GM19372 (cell line): ENCODE data around the gene RPS24.
"Not testable (repeated sequence)": the region's sequence is repeated elsewhere in the genome, so short reads cannot be mapped to it uniquely, and the experiment has no call there.

Source experiments
- ATAC-seq: cut with Tn5 transposase; IDR thresholded peaks from one replicate; pipeline ENCODE4 v1.9.1; 2021; ENCODE audit warnings: mild to moderate bottlenecking, low read depth, moderate library complexity; ENCODE audit not compliant: unreplicated experiment

RPS24 gene

GRCh38 chr10:78047314-78047891 lies 13.7 kb downstream of the RPS24 start:
- peak; percentile 71 for ATAC-seq

GRCh38 chr10:78049851-78050250 lies 16.2 kb downstream of the RPS24 start:
- no peak for ATAC-seq

DNA sequence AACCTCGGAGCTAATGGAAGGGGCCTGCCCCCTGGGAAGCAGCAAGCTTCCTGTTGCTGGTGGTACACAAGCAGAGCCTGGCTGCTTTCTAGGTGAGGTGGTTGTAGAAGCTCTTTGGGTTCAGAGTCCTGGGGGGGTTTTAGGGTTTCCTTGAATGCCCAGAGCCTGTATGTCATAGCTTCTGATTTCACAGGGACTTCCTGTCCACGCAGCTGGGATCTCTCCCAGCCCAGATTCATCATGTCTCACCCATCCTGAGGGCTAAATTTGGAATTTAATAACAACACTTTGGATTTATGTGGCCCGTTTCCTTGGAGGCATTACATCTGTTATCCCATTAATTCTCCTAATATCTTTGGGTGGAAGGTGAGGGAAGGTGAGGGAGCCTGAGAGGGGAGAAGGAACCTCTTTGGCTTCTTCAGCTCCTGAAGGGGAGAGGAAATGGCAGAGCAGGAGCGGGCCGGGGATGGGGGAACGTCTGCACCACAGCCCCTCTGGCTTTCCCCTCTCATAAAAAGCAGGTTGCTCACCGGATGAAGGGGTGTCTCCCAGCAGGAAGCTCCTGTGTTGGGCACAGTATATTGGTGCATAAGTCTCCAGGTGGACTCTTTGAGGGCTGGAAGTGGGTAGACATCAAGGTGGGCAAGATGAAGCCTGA lies 19.7 kb downstream of the RPS24 start:
- ATAC-seq: no peak

DNA sequence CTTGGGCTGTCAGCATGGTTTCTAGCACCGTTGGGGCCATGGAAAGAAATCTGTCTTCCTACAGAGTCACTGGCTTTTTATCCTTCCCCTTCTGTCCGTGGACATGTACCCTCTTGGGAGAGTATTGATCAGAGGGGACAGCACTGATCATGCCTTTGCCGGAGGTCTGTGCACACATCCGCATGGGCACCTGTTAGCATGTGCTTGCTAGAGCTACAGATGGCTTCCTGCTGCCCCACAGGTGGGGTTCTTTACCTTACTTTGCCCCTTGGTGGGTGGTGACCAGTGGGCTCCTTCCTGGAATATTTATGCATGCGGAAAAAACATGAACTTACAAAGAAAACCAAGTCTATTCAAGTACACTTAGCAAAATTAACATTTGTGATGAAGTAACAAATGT lies 24.9 kb downstream of the RPS24 start:
- ATAC-seq: no peak

DNA sequence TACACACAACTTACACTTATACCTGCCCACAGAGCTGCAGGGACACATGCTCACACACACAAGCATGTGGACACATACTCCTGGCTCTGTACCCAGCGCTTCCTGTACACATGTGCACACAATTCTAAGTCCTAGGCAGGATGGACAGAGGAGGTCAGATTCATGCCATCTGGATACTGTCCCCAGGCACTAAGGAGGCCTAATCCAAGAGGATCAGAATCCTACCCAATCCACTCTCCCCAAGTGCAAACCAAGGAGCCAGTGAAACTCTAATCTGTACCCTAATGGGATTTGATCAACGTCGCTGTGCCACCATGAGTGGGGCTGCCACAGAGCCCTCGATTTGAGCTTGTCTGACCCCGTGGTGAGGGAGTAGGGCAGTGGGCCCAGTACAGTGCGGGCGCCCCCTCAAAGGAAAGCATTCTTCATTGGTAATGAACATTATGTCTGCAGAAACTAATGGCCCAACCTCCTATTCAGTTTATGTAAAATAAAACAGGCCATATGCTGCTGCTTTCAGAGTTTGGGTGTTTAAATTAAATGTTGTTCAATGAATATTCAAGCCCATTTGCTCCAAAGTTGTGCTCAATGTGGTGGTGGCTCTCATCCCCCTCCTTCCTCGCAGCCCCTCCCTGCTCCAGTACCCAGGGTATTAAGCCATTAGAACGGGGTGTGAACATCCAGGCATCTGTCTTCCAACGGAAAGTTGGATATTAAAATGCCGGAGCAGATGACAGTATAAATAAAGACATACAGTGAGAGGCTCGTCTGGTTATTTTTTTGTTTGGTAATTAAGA lies 26.4 kb downstream of the RPS24 start:
- no peak for ATAC-seq

GRCh38 chr10:78062296-78062695 lies 28.6 kb downstream of the RPS24 start:
- no peak for ATAC-seq

GRCh38 chr10:78063236-78063635 lies 29.6 kb downstream of the RPS24 start:
- ATAC-seq: no peak

DNA sequence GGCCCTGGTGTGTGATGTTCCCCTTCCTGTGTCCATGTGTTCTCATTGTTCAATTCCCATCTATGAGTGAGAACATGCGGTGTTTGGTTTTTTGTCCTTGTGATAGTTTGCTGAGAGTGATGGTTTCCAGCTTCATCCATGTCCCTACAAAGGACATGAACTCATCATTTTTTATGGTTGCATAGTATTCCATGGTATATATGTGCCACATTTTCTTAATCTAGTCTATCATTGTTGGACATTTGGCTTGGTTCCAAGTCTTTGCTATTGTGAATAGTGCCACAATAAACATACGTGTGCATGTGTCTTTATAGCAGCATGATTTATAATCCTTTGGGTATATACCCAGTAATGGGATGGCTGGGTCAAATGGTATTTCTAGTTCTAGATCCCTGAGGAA lies 31.3 kb downstream of the RPS24 start:
- ATAC-seq: not testable (repeated sequence)

DNA sequence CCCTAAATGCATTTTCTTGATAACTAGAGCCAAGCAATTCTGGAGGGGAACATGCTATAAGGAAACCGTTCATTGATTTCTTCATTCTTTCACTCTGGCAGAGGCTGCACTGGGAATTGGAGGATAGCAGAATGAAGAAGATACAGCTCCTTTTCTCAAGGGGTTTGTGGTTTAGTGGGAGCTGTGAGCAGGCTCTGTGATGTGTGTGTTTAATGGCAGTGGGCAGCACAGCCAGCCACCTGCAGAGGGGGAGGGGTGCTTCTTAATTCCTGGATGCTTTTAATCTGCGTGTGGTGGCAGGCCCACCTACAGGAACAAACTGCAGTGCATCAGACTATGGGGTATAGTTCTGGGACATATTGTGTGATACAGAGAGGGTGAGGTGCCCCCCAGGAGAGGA lies 31.9 kb downstream of the RPS24 start:
- ATAC-seq: no peak

GRCh38 chr10:78066012-78066411 lies 32.3 kb downstream of the RPS24 start:
- ATAC-seq: no peak

- ATAC-seq: no peak
These were observed 33.2 kb downstream of the RPS24 start for GRCh38 chr10:78066728-78067430.

DNA sequence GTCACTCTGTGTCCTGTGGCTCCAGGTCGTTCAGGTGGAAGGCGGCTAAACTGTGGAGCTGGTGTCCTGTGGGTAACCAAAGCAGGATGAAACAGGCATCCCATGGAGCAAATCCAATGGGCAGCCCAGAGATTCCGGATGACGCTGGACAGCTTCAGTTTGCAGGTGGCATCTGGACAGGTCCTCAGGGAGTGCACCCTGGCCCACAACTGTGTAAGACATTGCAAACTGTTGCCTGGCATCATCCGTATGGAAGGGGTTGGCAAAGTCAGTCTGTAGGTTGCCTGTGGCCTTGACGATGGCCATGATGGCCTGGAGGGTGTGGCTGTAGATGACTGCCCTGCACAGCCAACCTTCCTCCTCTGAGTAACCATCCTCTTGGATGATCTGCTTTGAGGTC lies 35.5 kb downstream of the RPS24 start:
- ATAC-seq: no peak

DNA sequence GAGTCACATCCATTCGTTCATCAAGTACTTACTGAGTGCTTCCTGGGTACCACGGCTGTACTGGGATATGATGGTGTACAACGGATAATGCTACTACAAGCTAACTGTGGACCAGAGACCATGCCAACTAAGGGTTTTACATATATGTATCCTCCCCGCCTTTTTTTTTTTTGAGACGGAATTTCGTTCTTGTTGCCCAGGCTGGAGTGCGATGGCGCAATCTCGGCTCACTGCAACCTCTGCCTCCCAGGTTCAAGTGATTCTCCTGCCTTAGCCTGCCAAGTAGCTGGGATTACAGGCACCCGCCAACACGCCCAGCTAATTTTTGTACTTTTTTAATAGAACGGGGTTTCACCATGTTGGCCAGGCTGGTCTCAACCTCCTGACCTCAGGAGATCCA lies 36.4 kb downstream of the RPS24 start:
- not testable (repeated sequence) for ATAC-seq

- no peak for ATAC-seq
These were observed 37.1 kb downstream of the RPS24 start for GRCh38 chr10:78070726-78071125.

GRCh38 chr10:78071140-78071856 lies 37.6 kb downstream of the RPS24 start:
- ATAC-seq: no peak

GRCh38 chr10:78071857-78072179 lies 38.2 kb downstream of the RPS24 start:
- ATAC-seq: no peak

GRCh38 chr10:78072504-78072903 lies 38.8 kb downstream of the RPS24 start:
- no peak for ATAC-seq

- not testable (repeated sequence) for ATAC-seq
These were observed 42.1 kb downstream of the RPS24 start for GRCh38 chr10:78075806-78076205.

DNA sequence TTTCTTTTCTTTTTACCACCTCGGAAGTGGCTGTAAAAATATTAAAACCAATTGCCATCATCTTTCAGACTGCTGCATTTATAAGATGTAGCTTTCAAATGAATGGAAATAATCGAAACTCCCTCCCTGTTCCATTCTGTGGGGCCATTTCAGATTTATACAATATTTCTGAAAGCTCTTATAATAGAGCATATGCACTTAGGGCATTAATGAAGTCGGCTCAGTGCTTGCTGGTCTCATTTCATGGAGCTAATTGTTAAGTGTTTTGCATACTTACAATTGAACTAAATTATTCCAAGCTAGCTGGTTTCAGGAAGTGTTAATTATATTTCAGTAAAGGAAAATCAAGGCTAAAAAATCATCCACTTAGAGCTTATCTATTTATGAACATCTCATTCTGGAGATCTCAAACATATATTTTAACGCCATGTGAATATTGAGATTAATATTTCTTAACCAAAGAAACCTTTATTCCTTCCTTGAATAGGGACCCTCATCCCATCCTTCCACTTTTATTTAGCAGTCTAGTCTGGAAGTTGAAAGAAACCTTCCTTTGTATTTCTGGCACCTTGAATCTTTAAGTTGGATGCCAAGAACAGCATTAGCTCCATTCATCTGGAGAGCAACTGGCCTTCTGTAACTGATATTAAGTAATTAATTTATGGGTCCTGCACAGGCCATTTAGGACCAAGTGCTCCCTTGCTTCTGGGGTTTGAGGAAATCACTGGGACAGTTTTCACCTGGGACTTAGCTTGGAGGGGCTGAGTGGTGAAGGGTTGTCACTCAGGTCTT lies 45.1 kb downstream of the RPS24 start:
- ATAC-seq: no peak

DNA sequence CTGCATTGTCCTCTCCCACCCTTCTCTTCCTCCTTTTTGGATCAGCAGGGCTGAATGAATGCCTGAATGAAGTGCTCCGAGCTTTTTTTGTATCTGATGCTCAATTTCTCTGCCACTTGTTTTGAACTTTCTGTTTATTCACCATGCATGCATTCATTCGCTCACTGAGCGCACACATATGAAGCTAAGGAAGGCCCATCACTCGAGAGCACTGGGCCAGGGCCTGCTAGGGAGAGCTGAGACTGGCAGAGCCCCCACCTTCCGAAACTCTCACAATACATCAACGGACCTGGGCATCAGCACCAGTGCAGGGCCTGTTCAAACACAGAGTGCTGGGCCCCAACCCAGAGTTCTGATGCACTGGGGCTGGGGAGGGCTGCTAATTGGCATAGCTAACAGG lies 45.7 kb downstream of the RPS24 start:
- no peak for ATAC-seq
